HG03039 (cell line): ENCODE data around the gene FAM163B.

Experiments used
- ATAC-seq: cut with Tn5 transposase; IDR thresholded peaks from one replicate; pipeline ENCODE4 v1.9.1; 2021; ENCODE audit warnings: mild to moderate bottlenecking, moderate library complexity; ENCODE audit not compliant: unreplicated experiment

Gene FAM163B

DNA sequence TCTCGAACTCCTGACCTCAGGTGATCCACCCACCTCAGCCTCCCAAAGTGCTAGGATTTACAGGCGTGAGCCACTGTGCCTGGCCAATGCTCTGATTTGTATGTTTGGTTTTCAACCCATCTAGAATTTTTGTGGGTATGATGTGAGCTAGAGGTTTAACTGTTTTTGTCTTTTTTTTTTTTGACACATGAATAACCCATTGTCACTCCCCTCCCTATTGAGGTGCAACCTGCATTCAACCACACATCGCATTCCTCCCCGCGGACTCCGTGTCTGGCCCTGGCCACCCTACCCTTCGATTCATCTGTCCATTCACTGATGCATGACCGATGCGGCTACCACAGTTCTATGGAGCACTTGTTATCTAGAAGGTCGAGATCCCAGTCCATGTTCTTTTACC lies 9.5 kb upstream of the FAM163B start:
- no peak for ATAC-seq

- ATAC-seq = no peak
Measured at GRCh38 chr9:133616643-133617405, 7.6 kb upstream of the FAM163B start.

- ATAC-seq = no peak
Measured at GRCh38 chr9:133615606-133616188, 6.5 kb upstream of the FAM163B start.

- ATAC-seq = no peak
Measured at GRCh38 chr9:133615186-133615585, 6.0 kb upstream of the FAM163B start.

- ATAC-seq = no peak
Measured at GRCh38 chr9:133614678-133615077, 5.5 kb upstream of the FAM163B start.

DNA sequence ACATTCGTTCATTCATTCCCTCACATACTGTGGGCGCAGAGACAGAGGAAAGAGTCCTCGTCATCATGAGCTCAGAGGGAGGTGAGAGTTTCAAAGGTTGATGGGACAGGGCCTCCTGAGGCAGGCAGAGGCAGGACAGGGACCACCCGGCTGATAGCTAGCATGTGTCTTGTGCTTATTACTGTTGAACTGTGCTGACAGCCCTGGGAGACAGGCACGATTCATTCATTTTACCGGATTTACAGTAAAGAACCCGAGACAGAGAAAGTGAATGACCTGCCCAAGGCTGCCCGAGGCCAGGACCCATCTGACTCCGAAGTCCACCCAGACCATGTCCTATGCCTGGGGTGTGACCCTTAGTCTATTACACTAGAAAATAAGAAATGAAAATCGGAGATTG lies 4.9 kb upstream of the FAM163B start:
- no peak for ATAC-seq

DNA sequence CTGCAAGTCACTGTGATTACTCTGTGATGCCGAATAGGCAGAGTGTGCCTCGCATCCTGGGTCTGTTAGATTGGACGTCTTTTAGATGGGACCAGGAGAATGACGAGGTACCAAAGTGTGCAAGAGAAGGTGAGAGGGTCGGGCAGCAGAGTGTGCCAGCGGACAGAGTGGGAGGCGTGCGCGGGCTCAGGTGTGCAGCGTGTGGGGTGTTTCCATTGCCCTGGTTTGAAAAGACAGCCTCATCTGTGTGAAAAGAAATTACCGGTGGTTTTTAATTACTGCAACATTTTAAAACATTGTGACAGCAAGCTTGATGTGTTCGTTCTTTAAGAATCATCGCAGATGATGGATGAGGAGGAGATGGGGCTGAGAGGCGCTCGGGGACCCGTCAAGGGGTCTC lies 4.2 kb upstream of the FAM163B start:
- ATAC-seq = no peak

GRCh38 chr9:133612816-133613215 lies 3.6 kb upstream of the FAM163B start:
- no peak for ATAC-seq

DNA sequence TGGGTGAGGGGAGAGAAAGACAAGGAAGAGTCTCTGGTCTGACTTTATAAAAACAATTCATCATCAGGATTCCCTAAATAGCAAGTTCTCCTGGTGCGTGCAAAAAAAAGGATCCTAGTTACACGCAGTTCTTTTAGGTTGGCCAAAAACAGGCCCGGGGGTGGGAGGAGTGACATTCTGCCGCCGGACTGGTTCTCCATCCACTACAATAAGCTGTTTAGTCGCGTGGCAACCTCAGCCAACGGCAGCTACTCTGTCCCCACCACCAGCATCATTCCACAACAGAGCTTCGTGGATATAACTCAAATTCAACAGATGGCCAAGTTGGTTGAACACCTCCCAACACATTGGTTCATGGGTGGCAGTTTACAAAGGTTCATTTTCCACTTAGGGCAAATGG lies 2.9 kb upstream of the FAM163B start:
- no peak for ATAC-seq

DNA sequence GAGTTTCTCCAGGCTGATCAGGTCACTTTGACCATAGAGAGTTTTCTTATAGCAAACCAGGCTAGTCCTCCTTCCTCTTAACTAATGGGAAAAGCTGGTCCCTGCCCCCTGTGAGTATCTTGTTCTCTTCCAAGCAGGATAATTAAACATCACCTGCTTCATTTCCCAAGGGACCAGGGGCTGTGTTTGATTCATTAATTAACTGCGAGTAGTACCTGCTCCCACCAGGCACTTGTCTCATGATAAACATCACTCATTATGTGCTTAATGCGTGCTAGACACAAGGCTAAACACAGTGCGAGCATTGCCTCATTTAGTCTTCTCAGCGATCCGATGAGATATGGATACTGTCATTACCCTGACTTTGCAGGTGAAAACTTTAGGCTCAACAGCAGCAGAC lies 1.7 kb upstream of the FAM163B start:
- ATAC-seq = no peak

DNA sequence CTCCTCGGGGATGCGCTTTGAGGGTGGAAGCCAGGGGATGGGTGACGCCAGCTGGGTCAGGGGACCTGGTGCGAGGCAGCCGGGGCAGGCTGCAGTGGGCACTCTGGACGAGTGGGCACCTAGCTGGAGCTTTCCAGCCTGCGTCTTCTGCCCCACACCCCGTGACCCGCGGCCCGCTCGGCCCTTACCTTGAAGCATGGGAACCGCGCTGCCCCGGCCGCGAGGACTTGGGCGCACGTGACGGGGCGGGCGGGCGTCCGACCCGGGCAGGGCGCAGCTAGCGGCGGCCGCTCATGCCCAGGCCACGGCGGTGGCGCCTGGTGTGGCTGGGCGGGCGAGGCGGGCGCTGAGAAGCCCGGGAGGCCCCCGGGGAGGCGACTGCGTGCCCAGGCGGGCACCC lies 300 bp downstream of the FAM163B start:
- ATAC-seq = no peak

DNA sequence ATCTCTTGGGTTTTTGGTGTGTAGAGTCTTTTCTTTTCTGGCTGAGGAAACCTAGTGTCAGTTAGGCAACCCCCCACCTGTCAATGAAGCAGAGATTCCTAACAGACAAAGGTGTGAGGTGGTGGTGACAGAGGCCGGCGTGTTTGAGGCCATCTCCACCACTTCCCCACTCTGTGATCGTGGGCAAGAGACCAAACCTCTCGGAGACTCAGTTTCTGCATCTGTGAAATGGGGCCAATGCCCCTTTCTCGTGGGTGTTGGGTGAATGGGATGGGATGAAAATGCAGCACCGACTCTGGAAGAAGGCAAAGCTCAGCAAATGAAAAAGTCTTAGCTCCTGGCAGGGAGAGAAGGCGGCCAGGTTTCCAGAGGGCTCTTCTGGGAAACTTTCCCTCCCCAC lies 807 bp downstream of the FAM163B start:
- ATAC-seq = no peak

- no peak for ATAC-seq
Measured at GRCh38 chr9:133607976-133608375, 1.2 kb downstream of the FAM163B start.

DNA sequence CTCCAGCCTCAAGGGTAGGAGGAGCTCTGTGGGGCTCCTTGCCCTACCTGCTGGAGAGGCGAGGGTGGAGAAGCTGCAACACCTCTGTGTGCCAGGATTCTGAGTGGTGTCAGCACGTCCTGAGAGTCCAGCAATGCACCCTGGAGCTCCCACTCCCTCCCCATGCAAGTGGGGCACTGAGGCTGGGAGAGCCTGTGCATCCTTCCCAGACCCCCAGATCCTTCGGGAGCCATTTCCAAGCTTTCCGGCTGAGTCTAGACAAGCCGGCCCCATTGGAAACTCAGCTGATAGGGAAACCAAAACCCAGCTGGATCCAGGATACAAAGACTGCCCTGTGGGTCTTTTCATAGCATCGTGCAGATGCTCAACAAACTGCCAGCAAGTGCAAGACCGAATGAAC lies 1.8 kb downstream of the FAM163B start:
- no peak for ATAC-seq

DNA sequence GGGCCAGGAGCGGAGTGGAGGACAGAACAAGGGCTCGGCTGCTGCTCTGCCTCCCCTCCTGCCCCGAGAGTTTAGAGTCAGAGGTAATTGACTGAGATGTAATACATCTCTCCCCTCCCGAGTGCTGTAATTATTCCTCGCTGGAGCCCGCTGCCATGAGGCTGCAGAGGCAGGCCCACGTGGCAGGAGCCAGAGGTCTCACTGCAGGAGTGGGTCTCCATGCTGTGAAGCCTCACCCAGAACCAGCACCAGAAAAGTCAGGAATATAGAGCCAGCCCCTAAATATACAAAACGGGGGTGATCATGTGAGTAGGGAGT lies 2.5 kb downstream of the FAM163B start:
- no peak for ATAC-seq

DNA sequence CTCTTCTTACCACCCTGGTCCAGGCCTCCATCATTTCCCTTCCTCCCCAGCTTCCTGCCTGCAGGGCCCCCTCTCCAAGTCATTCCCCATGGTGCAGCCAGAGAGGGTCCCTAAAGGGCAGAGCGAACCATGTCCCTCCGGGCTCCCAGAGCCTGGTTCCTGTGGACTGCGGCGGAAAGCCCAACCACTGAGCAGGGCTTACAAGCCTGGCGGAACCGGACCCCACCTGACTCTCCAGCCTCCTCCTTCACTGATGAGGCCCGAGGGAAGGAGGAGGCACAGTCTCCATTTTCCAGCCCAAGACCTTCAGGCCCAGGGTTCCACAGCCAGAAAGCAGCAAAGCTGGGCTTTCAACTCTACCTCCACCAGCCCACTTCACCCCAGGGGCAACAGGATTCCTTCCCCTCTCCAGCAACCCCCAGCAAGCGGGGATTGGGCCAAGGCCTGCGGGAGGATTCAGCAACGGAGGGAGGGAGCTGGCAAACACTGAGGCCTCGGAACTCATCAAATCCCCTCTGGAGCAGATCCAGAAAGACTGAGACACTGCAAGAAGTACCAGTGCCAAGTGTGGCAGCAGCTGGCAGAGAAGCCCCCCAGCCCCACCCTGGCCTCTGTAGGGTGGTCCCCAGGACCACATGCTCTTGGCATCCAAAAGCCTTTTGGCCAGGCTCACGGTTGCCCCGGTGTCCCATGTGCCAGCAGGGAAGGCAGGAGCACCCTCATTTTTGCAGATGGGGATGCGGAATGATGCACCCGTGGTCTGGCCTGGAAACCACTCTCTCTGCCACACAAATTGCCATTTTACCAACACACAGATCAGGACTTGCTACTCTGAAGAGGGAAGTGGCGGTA lies 3.1 kb downstream of the FAM163B start:
- ATAC-seq = no peak

DNA sequence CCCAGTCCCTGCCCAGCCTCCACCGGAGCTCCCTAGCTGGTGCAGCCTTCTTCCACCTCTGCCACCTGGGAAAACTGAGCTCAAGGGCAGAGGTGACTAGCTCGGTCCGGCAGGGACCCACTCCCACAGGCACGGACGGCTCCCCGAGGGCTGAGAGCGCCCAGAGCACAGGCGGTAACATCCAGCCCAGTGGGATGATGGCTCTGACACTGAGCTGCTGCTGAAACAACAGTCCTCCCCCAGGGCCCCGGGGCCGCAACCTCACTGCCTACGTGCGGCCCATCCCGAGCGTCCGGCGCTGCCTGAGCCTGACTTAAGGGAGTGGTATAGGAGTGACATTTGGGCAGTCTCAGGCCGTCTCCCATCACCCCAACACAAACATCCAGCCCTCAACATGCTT lies 3.7 kb downstream of the FAM163B start:
- ATAC-seq = no peak

DNA sequence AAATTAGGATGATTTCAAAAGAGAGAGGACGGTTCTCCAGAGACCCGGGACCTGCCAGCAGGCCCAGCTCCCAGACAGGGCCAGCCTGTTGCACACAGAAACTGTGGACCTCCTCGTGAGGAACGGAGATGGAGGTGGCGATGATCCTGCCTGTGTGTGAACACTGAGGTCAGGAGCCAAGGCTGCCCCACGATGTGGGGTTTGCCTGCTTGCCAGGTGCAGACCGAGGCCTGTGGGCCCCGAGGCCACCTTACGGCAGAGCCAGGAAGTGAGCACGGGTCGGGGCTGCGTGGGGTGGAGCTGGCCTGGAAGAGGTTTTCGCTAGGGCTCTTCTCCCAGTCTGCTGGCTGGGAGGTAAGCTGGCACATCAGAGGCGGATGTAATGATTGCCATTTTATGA lies 4.3 kb downstream of the FAM163B start:
- ATAC-seq = no peak

DNA sequence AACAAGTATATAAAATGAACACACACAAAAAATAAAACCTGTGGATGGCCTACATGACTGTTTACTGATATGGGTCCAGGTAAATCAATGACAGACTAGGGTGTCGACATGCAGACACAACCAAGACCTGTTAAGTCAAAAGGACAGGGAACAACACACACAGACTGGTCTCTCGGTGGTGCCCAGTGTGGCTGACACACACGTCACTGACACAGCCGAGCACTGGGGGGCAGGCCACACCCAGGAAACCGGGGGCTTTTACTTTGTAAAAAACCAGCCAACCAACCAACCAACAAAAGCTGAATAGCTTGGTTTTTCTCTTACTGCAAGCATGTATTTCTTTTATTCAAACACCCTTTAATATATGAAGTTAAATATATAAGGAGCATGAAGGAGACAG lies 5.0 kb downstream of the FAM163B start:
- no peak for ATAC-seq

DNA sequence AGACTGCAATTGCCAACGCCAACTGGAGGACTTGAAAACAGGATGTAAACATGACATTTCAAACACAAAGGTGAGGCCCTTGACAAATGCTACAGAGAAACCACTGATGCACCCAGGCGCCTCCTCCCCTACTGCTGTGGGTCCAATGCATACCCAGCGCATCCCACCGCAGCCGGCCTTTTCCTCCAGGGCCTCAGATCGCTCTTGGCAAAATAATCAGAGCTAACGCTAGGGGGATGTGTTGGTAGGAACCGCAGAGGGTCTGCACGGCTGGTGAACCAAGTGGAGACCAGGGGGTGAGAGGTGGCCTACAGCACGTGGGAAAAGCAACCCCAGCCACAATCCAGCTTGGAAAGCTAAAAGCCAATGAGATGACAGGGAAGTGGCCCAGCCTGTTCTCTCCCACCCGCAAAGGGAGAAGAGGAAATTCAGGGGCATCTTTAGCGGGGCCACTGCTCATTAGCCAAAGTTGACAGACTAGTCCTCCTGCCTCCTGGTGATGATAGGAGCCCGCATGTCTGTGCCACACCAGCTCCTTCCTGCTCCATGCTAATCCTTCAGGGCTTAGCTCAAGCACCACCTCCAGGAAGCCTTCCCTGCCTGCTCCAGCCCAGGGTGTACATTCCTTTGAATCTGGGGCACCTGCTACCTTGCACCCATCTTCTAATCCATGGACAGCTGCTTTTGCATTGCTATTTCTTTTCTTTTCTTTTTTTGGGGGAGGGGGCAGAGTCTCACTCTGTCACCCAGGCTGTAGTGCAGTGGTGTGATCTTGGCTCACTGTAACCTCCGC lies 5.9 kb downstream of the FAM163B start:
- no peak for ATAC-seq

GRCh38 chr9:133602277-133602676 lies 6.9 kb downstream of the FAM163B start:
- ATAC-seq = no peak
